H1 (cell line): Measurements from ENCODE around the gene TEX55. TPM values are rescaled to one million over a fixed set of nuclear protein-coding genes. Genes with fewer than 3 reads are reported as not detected.

Source experiments
- CTCF ChIA-PET: fragments of 300-600 bp; sonication (Branson Sonifier 250); formaldehyde crosslinking; loops from one replicate; lab custom pipeline; 2021; ENCODE audit not compliant: partially characterized antibody; lab: Charles Lee
- POLR2A ChIA-PET: fragments of 300-600 bp; sonication (Branson Sonifier 250); formaldehyde crosslinking; loops from one replicate; lab custom pipeline; 2021; ENCODE audit warnings: inconsistent platforms; ENCODE audit not compliant: partially characterized antibody; lab: Charles Lee
- DNase-seq, 2 experiments: peaks; one replicate each; pipeline versions ENCODE4 v3.0.0 to v3.0.0-alpha.2; 2010 to 2022; ENCODE audit warnings: low spot score in 2 of 2, low read depth in 1 of 2, mixed read lengths in 1 of 2
- FAIRE-seq: peaks from 2 replicates; lab custom pipeline; 2011; peaks lifted over from hg19 to GRCh38; lab: Jason Lieb, UNC
- H2AFZ ChIP-seq: 2 replicates; pipeline ENCODE4 v1.8.1; 2012; ENCODE audit warnings: low read length, inconsistent platforms
- H2AK5ac ChIP-seq: 2 replicates; pipeline ENCODE4 v1.6.1; 2013; ENCODE audit warnings: low read depth, low read length
- H2BK120ac ChIP-seq: replicated peaks from 2 replicates; pipeline ENCODE3; 2013; ENCODE audit warnings: low read depth, low read length, inconsistent platforms
- H2BK12ac ChIP-seq: 2 replicates; pipeline ENCODE4 v1.6.1; 2013; ENCODE audit warnings: low read depth, low read length
- H2BK15ac ChIP-seq: 2 replicates; pipeline ENCODE4 v1.6.1; 2013; ENCODE audit warnings: low read length
- H2BK20ac ChIP-seq: 2 replicates; pipeline ENCODE4 v1.6.1; 2013; ENCODE audit warnings: low read length
- H2BK5ac ChIP-seq: 2 replicates; pipeline ENCODE4 v1.6.1; 2013; ENCODE audit warnings: low read depth, low read length
- H3K14ac ChIP-seq: 2 replicates; pipeline ENCODE4 v1.6.1; 2013; ENCODE audit warnings: inconsistent platforms; ENCODE audit not compliant: insufficient read length
- H3K18ac ChIP-seq: 2 replicates; pipeline ENCODE4 v1.6.1; 2013; ENCODE audit warnings: low read length; ENCODE audit errors: extremely low read depth
- H3K23ac ChIP-seq: 2 replicates; pipeline ENCODE4 v1.6.1; 2013; ENCODE audit warnings: inconsistent platforms; ENCODE audit not compliant: insufficient read length
- H3K23me2 ChIP-seq: 2 replicates; pipeline ENCODE4 v1.6.1; 2013; ENCODE audit warnings: low read depth, low read length
- H3K27ac ChIP-seq: 2 replicates; pipeline ENCODE4 v1.6.1; 2011; ENCODE audit warnings: low read depth, low read length, inconsistent platforms
- H3K27me3 ChIP-seq, 4 experiments: replicated peaks in 1 of 4; 1 replicate in 1 of 4; 2 replicates in 3 of 4; pipeline versions ENCODE4 v1.6.1 to v1.8.1; 2011 to 2013; ENCODE audit warnings: low read length in 3 of 4, mild to moderate bottlenecking in 3 of 4, inconsistent platforms in 2 of 4, mixed read lengths in 2 of 4, moderate library complexity in 1 of 4; ENCODE audit not compliant: control insufficient read depth in 3 of 4, insufficient read depth in 3 of 4; ENCODE audit errors: extremely low read depth in 1 of 4
- H3K36me3 ChIP-seq, 4 experiments: 2 replicates each; pipeline versions ENCODE4 v1.6.1 to v1.8.1; 2011 to 2013; ENCODE audit warnings: mild to moderate bottlenecking in 4 of 4, low read length in 3 of 4, moderate library complexity in 2 of 4, control low read depth in 1 of 4, inconsistent platforms in 1 of 4; ENCODE audit not compliant: insufficient read depth in 4 of 4, control insufficient read depth in 2 of 4
- H3K4ac ChIP-seq: replicated peaks from 2 replicates; pipeline ENCODE3; 2013; ENCODE audit warnings: low read length, low read depth, mixed read lengths, inconsistent platforms; ENCODE audit not compliant: insufficient read length
- H3K4me1 ChIP-seq, 4 experiments: replicated peaks in 1 of 4; 1 replicate in 1 of 4; 2 replicates in 3 of 4; pipeline versions ENCODE4 v1.6.1 to v1.8.1; 2011 to 2013; ENCODE audit warnings: low read length in 3 of 4, inconsistent platforms in 2 of 4, mixed read lengths in 1 of 4; ENCODE audit not compliant: insufficient read depth in 4 of 4, control insufficient read depth in 3 of 4
- H3K4me2 ChIP-seq, 2 experiments: 2 replicates each; pipeline versions ENCODE4 v1.6.1 to v1.8.1; 2011 to 2013; ENCODE audit warnings: low read depth in 2 of 2, low read length in 2 of 2, control low read depth in 1 of 2, inconsistent platforms in 1 of 2, mild to moderate bottlenecking in 1 of 2; ENCODE audit not compliant: insufficient read depth in 1 of 2
- H3K4me3 ChIP-seq, 4 experiments: fragments of 200-600, 300-600 bp in 1 of 4; sonication (generic), shearing (Covaris generic), sonication (Bioruptor Twin) in 1 of 4; 2 replicates each; pipeline versions ENCODE4 v1.5.1 to v1.8.1; 2011 to 2016; ENCODE audit warnings: low read length in 4 of 4, low read depth in 3 of 4, control low read depth in 2 of 4, inconsistent platforms in 2 of 4, mild to moderate bottlenecking in 2 of 4, mixed read lengths in 1 of 4, moderate library complexity in 1 of 4; ENCODE audit not compliant: insufficient read depth in 2 of 4; ENCODE audit errors: extremely low read depth in 1 of 4
- H3K56ac ChIP-seq: replicated peaks from 2 replicates; pipeline ENCODE3; 2013; ENCODE audit warnings: low read depth, mild to moderate bottlenecking, mixed read lengths, low read length, inconsistent platforms; ENCODE audit not compliant: insufficient read length
- H3K79me1 ChIP-seq: 2 replicates; pipeline ENCODE4 v1.6.1; 2013; ENCODE audit warnings: low read depth, low read length, control low read depth
- H3K79me2 ChIP-seq, 2 experiments: 2 replicates each; pipeline versions ENCODE4 v1.6.1 to v1.8.1; 2012 to 2013; ENCODE audit warnings: low read length in 2 of 2, mild to moderate bottlenecking in 2 of 2, inconsistent platforms in 1 of 2; ENCODE audit not compliant: insufficient read depth in 2 of 2, control insufficient read depth in 1 of 2
- H3K9ac ChIP-seq, 4 experiments: replicated peaks in 1 of 4; 1 replicate in 1 of 4; 2 replicates in 3 of 4; pipeline versions ENCODE4 v1.6.1 to v1.8.1; 2011 to 2013; ENCODE audit warnings: low read depth in 3 of 4, low read length in 3 of 4, control low read depth in 2 of 4, mild to moderate bottlenecking in 2 of 4, moderate library complexity in 2 of 4, inconsistent platforms in 1 of 4; ENCODE audit errors: extremely low read depth in 1 of 4
- H3K9me3 ChIP-seq, 2 experiments: 2 replicates each; pipeline versions ENCODE4 v1.6.1 to v1.8.1; 2012 to 2013; ENCODE audit warnings: mild to moderate bottlenecking in 2 of 2, moderate library complexity in 2 of 2, control low read depth in 1 of 2, inconsistent platforms in 1 of 2, low read depth in 1 of 2, low read length in 1 of 2, mixed read lengths in 1 of 2; ENCODE audit not compliant: insufficient read depth in 2 of 2
- H4K20me1 ChIP-seq, 2 experiments: replicated peaks in 1 of 2; 2 replicates each; pipeline versions ENCODE3 to v1.8.1; 2011 to 2013; ENCODE audit warnings: inconsistent platforms in 2 of 2, low read length in 2 of 2, mild to moderate bottlenecking in 1 of 2; ENCODE audit not compliant: insufficient read depth in 2 of 2, control insufficient read depth in 1 of 2
- H4K5ac ChIP-seq: 2 replicates; pipeline ENCODE4 v1.6.1; 2013; ENCODE audit warnings: low read length, low read depth, mixed read lengths, inconsistent platforms; ENCODE audit not compliant: insufficient read length
- H4K8ac ChIP-seq: 2 replicates; pipeline ENCODE4 v1.8.0; 2013; ENCODE audit warnings: mild to moderate bottlenecking, moderate library complexity, low read length, inconsistent platforms; ENCODE audit not compliant: insufficient read depth; ENCODE audit errors: extremely low read depth
- H4K91ac ChIP-seq: replicated peaks from 2 replicates; pipeline ENCODE3; 2013; ENCODE audit warnings: low read length, mixed read lengths, inconsistent platforms; ENCODE audit not compliant: insufficient read length
- ASH2L ChIP-seq: fragments of 200-600, 300-600 bp; sonication (generic); IDR thresholded peaks from one replicate; pipeline ENCODE4 v1.7.1; 2017; ENCODE audit warnings: low read length
- BRCA1 ChIP-seq: IDR thresholded peaks from 2 replicates; pipeline ENCODE4 v1.6.1; 2012; ENCODE audit warnings: low read depth, low read length, improper control_type of control experiment
- CEBPB ChIP-seq: IDR thresholded peaks from 2 replicates; pipeline ENCODE4 v1.6.1; 2012; ENCODE audit warnings: low read depth, low read length
- CHD2 ChIP-seq: IDR thresholded peaks from 2 replicates; pipeline ENCODE4 v1.6.1; 2012; ENCODE audit warnings: low read length, improper control_type of control experiment
- KDM1A ChIP-seq: fragments of 200-600, 300-600 bp; sonication (generic); IDR thresholded peaks from 2 replicates; pipeline ENCODE4 v1.7.1; 2016; ENCODE audit warnings: mild to moderate bottlenecking, low read length, borderline replicate concordance
- POLR2A ChIP-seq, 2 experiments: IDR thresholded peaks; 1 replicate in 1 of 2; 2 replicates in 1 of 2; pipeline ENCODE4 v1.6.1; 2011; ENCODE audit warnings: low read depth in 2 of 2, low read length in 2 of 2, mild to moderate bottlenecking in 2 of 2; ENCODE audit errors: control extremely low read depth in 1 of 2
- RBBP5 ChIP-seq: IDR thresholded peaks from 2 replicates; pipeline ENCODE4 v1.7.1; 2012; ENCODE audit warnings: low read depth, mild to moderate bottlenecking, inconsistent platforms, low read length, moderate library complexity, borderline replicate concordance
- SIN3A ChIP-seq, 2 experiments: IDR thresholded peaks in 1 of 2; conservative IDR thresholded peaks in 1 of 2; 2 replicates each; pipeline ENCODE4 v1.6.1; 2011 to 2012; ENCODE audit warnings: low read length in 2 of 2, improper control_type of control experiment in 1 of 2, low read depth in 1 of 2, mild to moderate bottlenecking in 1 of 2
- SP2 ChIP-seq: IDR thresholded peaks from 2 replicates; pipeline ENCODE4 v1.6.1; 2012; ENCODE audit warnings: mild to moderate bottlenecking, low read length, inconsistent platforms
- SP4 ChIP-seq: IDR thresholded peaks from 2 replicates; pipeline ENCODE4 v1.6.1; 2012; ENCODE audit warnings: low read length, inconsistent platforms
- YY1 ChIP-seq: IDR thresholded peaks from 2 replicates; pipeline ENCODE4 v1.6.1; 2011; ENCODE audit warnings: low read depth, mild to moderate bottlenecking, low read length
- WGBS, 2 experiments: shearing (Covaris generic) in 1 of 2; methylation state at CpG; one replicate each; pipeline versions ENCODE4 v1.1.6 to v1.1.7; 2013 to 2015; ENCODE audit warnings: low lambda C conversion rate in 2 of 2, mixed read lengths in 2 of 2, inconsistent platforms in 1 of 2, low coverage in 1 of 2, missing lambda C conversion rate in 1 of 2; ENCODE audit not compliant: insufficient replicate concordance in 2 of 2, insufficient coverage in 1 of 2, insufficient read length in 1 of 2; ENCODE audit errors: extremely low coverage in 1 of 2, missing lambda C conversion rate in 1 of 2; 5-methylcytosine and 5-hydroxymethylcytosine counted together
- polyA plus RNA-seq, 7 experiments: library from polyadenylated mRNA; depleted of rRNA in 3 of 7; stranded (reverse) in 5 of 7; unstranded in 2 of 7; fragments of >200 nt in 5 of 7; fragments of 200-250 nt in 2 of 7; gene quantifications; 1 replicate in 5 of 7; 2 replicates in 1 of 7; 4 replicates in 1 of 7; pipeline versions ENCODE4 v1.2.1 to v1.2.3, GENCODE V29; 2011 to 2013; ENCODE audit warnings: missing spikeins in 2 of 7, mixed read lengths in 2 of 7
- total RNA-seq: library from RNA; stranded (reverse); fragmentation: NEBNext Ultra II Directional; extraction: Animal tissue kit (Norgen Biotek cat#: 25700); gene quantifications from 2 replicates; pipeline ENCODE4 v1.2.1, GENCODE V29; 2021
- TF ChIP-seq, protein P1 (sequence below): IDR thresholded peaks from 2 replicates; pipeline ENCODE4 v1.6.1; 2011; ENCODE audit warnings: low read length, improper control_type of control experiment
- TF ChIP-seq, protein P2 (sequence below): IDR thresholded peaks from 2 replicates; pipeline ENCODE4 v1.6.1; 2012; ENCODE audit warnings: low read length, inconsistent platforms

TEX55 gene
- total and polyA plus RNA-seq, 2 of the 8 experiments (the other 6 are each of a cell fraction or from before 2014, with no cell fraction given), result not detected

DNA sequence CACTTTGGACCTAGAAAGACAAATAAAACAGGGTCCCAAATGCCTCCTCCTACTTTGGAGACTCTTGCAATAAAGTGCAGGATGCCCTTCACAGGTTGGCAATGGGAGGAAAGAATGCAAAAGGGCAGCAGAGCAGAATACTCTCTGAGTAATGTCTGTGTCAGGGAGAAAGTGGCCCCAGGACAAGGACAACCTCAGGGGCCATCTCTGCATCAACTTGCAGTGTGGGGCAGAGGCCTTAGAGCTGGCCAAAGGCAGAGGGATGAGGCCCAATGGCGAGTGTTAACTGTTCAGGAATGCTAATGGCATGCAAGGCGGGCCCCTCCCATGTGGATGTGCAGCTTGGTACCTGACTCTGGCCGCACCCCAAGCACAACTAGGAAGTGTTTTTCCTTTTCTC lies 35.8 kb downstream of the TEX55 start:
- H2BK12ac ChIP-seq, result no peak overlapping the region
- WGBS, 2 experiments, result 81% methylated on average over 2 of the region's 3 CpGs; no CpG with 5 or more reads in 1 of the 2 experiments
- no peak overlapping the region for H4K91ac ChIP-seq
- H2BK5ac ChIP-seq, result no peak overlapping the region
- no peak overlapping the region for H2BK120ac ChIP-seq
- H4K5ac ChIP-seq, result no peak overlapping the region
- FAIRE-seq, result no peak
- no peak overlapping the region for H2AK5ac ChIP-seq
- H3K36me3 ChIP-seq, result no peaks in the 10 kb centered on the region
- no peaks in the 10 kb centered on the region for H3K9me3 ChIP-seq
- no peaks in the 10 kb centered on the region for H4K20me1 ChIP-seq
- no peaks in the 10 kb centered on the region for H3K79me1 ChIP-seq
- H3K79me2 ChIP-seq, result no peaks in the 10 kb centered on the region
- ChIA-PET POLR2A (interaction anchor here (1.4 kb wide), 1 partner anchor 59 kb away, joined by 3 read pairs; the partner anchor contains the start of gene B4GALT4), CTCF (interaction anchor here (1.0 to 1.8 kb wide), 3 partner anchors 36 to 298 kb away, joined by 4 to 5 read pairs (median 4); partner anchors contain the start of gene TEX55)
- H3K23me2 ChIP-seq, result no peaks in the 10 kb centered on the region
- no peak overlapping the region for H3K9ac ChIP-seq
- H3K4me2 ChIP-seq, result no peak overlapping the region
- no peak overlapping the region for H2AFZ ChIP-seq
- H3K14ac ChIP-seq, result no peak overlapping the region
- no peak overlapping the region for H3K4me3 ChIP-seq
- no peak overlapping the region for H3K18ac ChIP-seq
- no peak for DNase-seq
- H3K23ac ChIP-seq, result no peak overlapping the region
- H2BK15ac ChIP-seq, result no peak overlapping the region
- no peak overlapping the region for H3K27ac ChIP-seq
- no peak overlapping the region for H4K8ac ChIP-seq
- H3K27me3 ChIP-seq, result peaks cover 0 to 1% (median 0%) of the 10 kb centered on the region in 4 experiments; a peak in 1 of 7 replicates
- no peak overlapping the region for H2BK20ac ChIP-seq
- no peak overlapping the region for H3K4ac ChIP-seq
- no peak overlapping the region for H3K56ac ChIP-seq
- no peaks in the 10 kb centered on the region for H3K4me1 ChIP-seq
- TF ChIP-seq KDM1A (no peak), BRCA1 (no peak), YY1 (no peak), CHD2 (no peak), ASH2L (no peak), POLR2A (IDR thresholded peaks at IDR 0.05; ENCODE audit: control extremely low read depth in 1 of 2, low read depth in 2 of 2, low read length in 2 of 2) (no peak), SP2 (no peak), CEBPB (no peak), SP4 (no peak), SIN3A (conservative IDR thresholded peaks at IDR 0.05 in 1 of 2, IDR thresholded peaks at IDR 0.05 in 1 of 2; ENCODE audit: low read depth in 1 of 2, low read length in 2 of 2) (no peak), RBBP5 (no peak)
- TF ChIP-seq, protein P1, sequence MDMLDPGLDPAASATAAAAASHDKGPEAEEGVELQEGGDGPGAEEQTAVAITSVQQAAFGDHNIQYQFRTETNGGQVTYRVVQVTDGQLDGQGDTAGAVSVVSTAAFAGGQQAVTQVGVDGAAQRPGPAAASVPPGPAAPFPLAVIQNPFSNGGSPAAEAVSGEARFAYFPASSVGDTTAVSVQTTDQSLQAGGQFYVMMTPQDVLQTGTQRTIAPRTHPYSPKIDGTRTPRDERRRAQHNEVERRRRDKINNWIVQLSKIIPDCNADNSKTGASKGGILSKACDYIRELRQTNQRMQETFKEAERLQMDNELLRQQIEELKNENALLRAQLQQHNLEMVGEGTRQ, result no peak
- TF ChIP-seq, protein P2, sequence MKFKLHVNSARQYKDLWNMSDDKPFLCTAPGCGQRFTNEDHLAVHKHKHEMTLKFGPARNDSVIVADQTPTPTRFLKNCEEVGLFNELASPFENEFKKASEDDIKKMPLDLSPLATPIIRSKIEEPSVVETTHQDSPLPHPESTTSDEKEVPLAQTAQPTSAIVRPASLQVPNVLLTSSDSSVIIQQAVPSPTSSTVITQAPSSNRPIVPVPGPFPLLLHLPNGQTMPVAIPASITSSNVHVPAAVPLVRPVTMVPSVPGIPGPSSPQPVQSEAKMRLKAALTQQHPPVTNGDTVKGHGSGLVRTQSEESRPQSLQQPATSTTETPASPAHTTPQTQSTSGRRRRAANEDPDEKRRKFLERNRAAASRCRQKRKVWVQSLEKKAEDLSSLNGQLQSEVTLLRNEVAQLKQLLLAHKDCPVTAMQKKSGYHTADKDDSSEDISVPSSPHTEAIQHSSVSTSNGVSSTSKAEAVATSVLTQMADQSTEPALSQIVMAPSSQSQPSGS, result no peak
